Sigmoid colon (tissue), 7 donors: Measurements from ENCODE around the gene PPIH. TPM values are rescaled to one million over a fixed set of nuclear protein-coding genes. Genes with fewer than 3 reads are reported as not detected.
"Not testable (repeated sequence)": the region's sequence is repeated elsewhere in the genome, so short reads cannot be mapped to it uniquely, and the experiment has no call there.

Experiments used
- DNase-seq: peaks from one replicate; pipeline ENCODE4 v3.0.0-alpha.2; 2019
- H3K27ac ChIP-seq, 4 donors: fragments of 200-600 bp; sonication (generic); one replicate each; pipeline ENCODE4 v1.5.1; 2016 to 2019; ENCODE audit warnings: mild to moderate bottlenecking in 1 of 4
- H3K27me3 ChIP-seq, 3 donors: fragments of 200-600 bp; sonication (generic); one replicate each; pipeline ENCODE4 v1.5.1; 2019; ENCODE audit warnings: mild to moderate bottlenecking in 1 of 3
- H3K36me3 ChIP-seq, 4 donors: fragments of 200-600 bp; sonication (generic); one replicate each; pipeline ENCODE4 v1.5.1; 2016 to 2019
- H3K4me1 ChIP-seq, 4 donors: fragments of 200-600 bp; sonication (generic); one replicate each; pipeline ENCODE4 v1.5.1; 2017 to 2019
- H3K4me3 ChIP-seq, 4 donors: fragments of 200-600 bp; sonication (generic); one replicate each; pipeline ENCODE4 v1.5.1; 2017 to 2019; ENCODE audit warnings: mild to moderate bottlenecking in 2 of 4, moderate library complexity in 1 of 4
- H3K9me3 ChIP-seq, 4 donors: fragments of 200-600 bp in 3 of 4; sonication (generic) in 3 of 4; one replicate each; pipeline versions ENCODE4 v1.5.1 to v1.6.1; 2013 to 2019
- EP300 ChIP-seq, 4 donors: sonication (generic); formaldehyde crosslinking; IDR thresholded peaks; one replicate each; pipeline ENCODE4 v1.6.1; 2017; ENCODE audit warnings: antibody characterized with exemption in 4 of 4
- POLR2A ChIP-seq, 2 donors: fragments of 450-650 bp; IDR thresholded peaks; one replicate each; pipeline ENCODE4 v1.6.1; 2016; ENCODE audit warnings: antibody characterized with exemption in 2 of 2, mild to moderate bottlenecking in 2 of 2, moderate library complexity in 2 of 2
- POLR2AphosphoS5 ChIP-seq, 4 donors: sonication (generic); formaldehyde crosslinking; IDR thresholded peaks; one replicate each; pipeline ENCODE4 v1.6.1; 2017; ENCODE audit warnings: antibody characterized with exemption in 4 of 4
- WGBS, 2 donors: extraction: QIAGEN DNeasy Blood & Tissue Kit; methylation state at CpG; one replicate each; pipeline ENCODE4 v1.1.7; 2013; 5-methylcytosine and 5-hydroxymethylcytosine counted together
- intact Hi-C: fragments of 100-400 bp; cut with DNase I; formaldehyde crosslinking; loops from one replicate; pipeline ENCODE4 v1.15.1; 2023
- polyA plus RNA-seq, 3 donors: library from polyadenylated mRNA; stranded (reverse); fragments of 200-250 nt; gene quantifications; one replicate each; pipeline ENCODE4 v1.2.3, GENCODE V29; 2013
- total RNA-seq, 4 donors: library from RNA; depleted of rRNA; stranded (reverse); fragments of >200 nt; gene quantifications; one replicate each; pipeline ENCODE4 v1.1.0, GENCODE V29; 2016
- TF ChIP-seq, protein P1 (sequence below), 4 experiments: fragments of 450-650 bp in 3 of 4; fragments of 200-600 bp in 1 of 4; IDR thresholded peaks; one replicate each; pipeline ENCODE4 v1.5.1; 2016 to 2019; ENCODE audit warnings: antibody characterized with exemption in 4 of 4, mild to moderate bottlenecking in 3 of 4, moderate library complexity in 2 of 4
- donor health status: healthy with polysubstance abuse.
- donor health status: Bipolar disorder and iron deficiency.
- donor health status: healthy.

Gene PPIH
- total and polyA plus RNA-seq, 7 donors, result 19.7 to 71.1 (median 32.9) TPM

- no peaks in the 10 kb centered on the region for H3K9me3 ChIP-seq
- intact Hi-C loops, result no loop called here
- no peaks in the 10 kb centered on the region for H3K36me3 ChIP-seq
- no peak overlapping the region for H3K4me3 ChIP-seq
- H3K4me1 ChIP-seq, result no peaks in the 10 kb centered on the region
- TF ChIP-seq, protein P1, sequence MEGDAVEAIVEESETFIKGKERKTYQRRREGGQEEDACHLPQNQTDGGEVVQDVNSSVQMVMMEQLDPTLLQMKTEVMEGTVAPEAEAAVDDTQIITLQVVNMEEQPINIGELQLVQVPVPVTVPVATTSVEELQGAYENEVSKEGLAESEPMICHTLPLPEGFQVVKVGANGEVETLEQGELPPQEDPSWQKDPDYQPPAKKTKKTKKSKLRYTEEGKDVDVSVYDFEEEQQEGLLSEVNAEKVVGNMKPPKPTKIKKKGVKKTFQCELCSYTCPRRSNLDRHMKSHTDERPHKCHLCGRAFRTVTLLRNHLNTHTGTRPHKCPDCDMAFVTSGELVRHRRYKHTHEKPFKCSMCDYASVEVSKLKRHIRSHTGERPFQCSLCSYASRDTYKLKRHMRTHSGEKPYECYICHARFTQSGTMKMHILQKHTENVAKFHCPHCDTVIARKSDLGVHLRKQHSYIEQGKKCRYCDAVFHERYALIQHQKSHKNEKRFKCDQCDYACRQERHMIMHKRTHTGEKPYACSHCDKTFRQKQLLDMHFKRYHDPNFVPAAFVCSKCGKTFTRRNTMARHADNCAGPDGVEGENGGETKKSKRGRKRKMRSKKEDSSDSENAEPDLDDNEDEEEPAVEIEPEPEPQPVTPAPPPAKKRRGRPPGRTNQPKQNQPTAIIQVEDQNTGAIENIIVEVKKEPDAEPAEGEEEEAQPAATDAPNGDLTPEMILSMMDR (IDR thresholded peaks at IDR 0.05), result no peak
- no peak for TF ChIP-seq POLR2AphosphoS5 (IDR thresholded peaks at IDR 0.05)
- TF ChIP-seq POLR2A (IDR thresholded peaks at IDR 0.05), result no peak
- TF ChIP-seq EP300 (IDR thresholded peaks at IDR 0.05), result no peak
- WGBS, 2 donors, result 66 to 77% methylated on average over 6 of the region's 6 CpGs
- no peaks in the 10 kb centered on the region for H3K27me3 ChIP-seq
- no peak for DNase-seq
- H3K27ac ChIP-seq, result no peak overlapping the region
Measured at GRCh38 chr1:42723511-42723910, 65.3 kb downstream of the PPIH start.

- intact Hi-C loops, DNase-seq, H3K27me3 ChIP-seq, H3K4me3 ChIP-seq, H3K27ac ChIP-seq, H3K9me3 ChIP-seq, H3K36me3 ChIP-seq, H3K4me1 ChIP-seq: not testable (repeated sequence)
- WGBS, 2 donors, result 96 to 97% methylated on average over 4 of the region's 4 CpGs
Measured at GRCh38 chr1:42725820-42726219, 67.6 kb downstream of the PPIH start.

Other genes with a start within 250 kb of the PPIH start
- 1 to 10 TPM in 1 of 4 donors, under 1 TPM in 3; 0.54 to 1.1 (median 0.77) TPM for gene ZMYND12, start 202.4 kb upstream of the PPIH start, total RNA-seq
- 10 to 100 TPM in 1 of 3 donors, 1 to 10 TPM in 2; 1.0 to 10.9 (median 1.2) TPM for gene ZMYND12, start 202.4 kb upstream of the PPIH start, polyA plus RNA-seq
- 10 to 100 TPM; 32.1 to 99.9 (median 52.5) TPM for gene PPCS, start 201.9 kb upstream of the PPIH start, total RNA-seq
- 100 to 1,000 TPM in 2 of 3 donors, 10 to 100 TPM in 1; 79.4 to 257 (median 200) TPM for gene PPCS, start 201.9 kb upstream of the PPIH start, polyA plus RNA-seq
- 1 to 10 TPM; 3.3 to 3.9 (median 3.8) TPM for gene CCDC30, start 195.1 kb upstream of the PPIH start, total RNA-seq
- gene CCDC30, start 195.1 kb upstream of the PPIH start, polyA plus RNA-seq, result 1 to 10 TPM in 2 of 3 donors, under 1 TPM in 1; 0.69 to 1.2 (median 1.0) TPM
- 100 to 1,000 TPM; 685 to 773 (median 728) TPM for gene YBX1, start 24.0 kb downstream of the PPIH start, total RNA-seq
- gene YBX1, start 24.0 kb downstream of the PPIH start, polyA plus RNA-seq, result 100 to 1,000 TPM; 695 to 897 (median 801) TPM
- gene CLDN19, start 81.8 kb downstream of the PPIH start, total RNA-seq, result not detected
- gene CLDN19, start 81.8 kb downstream of the PPIH start, polyA plus RNA-seq, result under 1 TPM in 1 of 3 donors, not detected in 2; 0.03 TPM
- 10 to 100 TPM; 15.3 to 23.3 (median 19.1) TPM for gene P3H1, start 108.6 kb downstream of the PPIH start, total RNA-seq
- 10 to 100 TPM in 1 of 3 donors, 1 to 10 TPM in 2; 1.8 to 18.4 (median 6.2) TPM for gene P3H1, start 108.6 kb downstream of the PPIH start, polyA plus RNA-seq
- gene C1orf50, start 108.8 kb downstream of the PPIH start, total RNA-seq, result 1 to 10 TPM; 2.2 to 6.9 (median 4.2) TPM
- 1 to 10 TPM; 2.3 to 5.2 (median 2.4) TPM for gene C1orf50, start 108.8 kb downstream of the PPIH start, polyA plus RNA-seq
- not detected for gene TMEM269, start 126.6 kb downstream of the PPIH start, total RNA-seq
- under 1 TPM in 1 of 3 donors, not detected in 2; 0.04 TPM for gene TMEM269, start 126.6 kb downstream of the PPIH start, polyA plus RNA-seq
- 10 to 100 TPM in 2 of 4 donors, 1 to 10 TPM in 2; 7.9 to 18.6 (median 11.9) TPM for gene ERMAP, start 158.7 kb downstream of the PPIH start, total RNA-seq
- gene ERMAP, start 158.7 kb downstream of the PPIH start, polyA plus RNA-seq, result 10 to 100 TPM in 1 of 3 donors, 1 to 10 TPM in 2; 3.5 to 12.0 (median 6.3) TPM
- gene SVBP, start 159.0 kb downstream of the PPIH start, total RNA-seq, result 10 to 100 TPM; 34.6 to 48.1 (median 40.6) TPM
- 10 to 100 TPM; 22.5 to 53.5 (median 36.1) TPM for gene SVBP, start 159.0 kb downstream of the PPIH start, polyA plus RNA-seq
- gene ZNF691, start 188.2 kb downstream of the PPIH start, total RNA-seq, result 10 to 100 TPM in 3 of 4 donors, 1 to 10 TPM in 1; 8.3 to 20.7 (median 15.2) TPM
- 1 to 10 TPM; 2.4 to 6.9 (median 3.2) TPM for gene ZNF691, start 188.2 kb downstream of the PPIH start, polyA plus RNA-seq